Measurements from ENCODE around the gene VPS72. TPM values are rescaled to one million over a fixed set of nuclear protein-coding genes. Genes with fewer than 3 reads are reported as not detected.

The VPS72 gene
- total and polyA plus RNA-seq, 9 of the 15 experiments (the other 6 are each of a cell fraction or from before 2014, with no cell fraction given) = 7.2 to 131 (median 75.7) TPM

DNA sequence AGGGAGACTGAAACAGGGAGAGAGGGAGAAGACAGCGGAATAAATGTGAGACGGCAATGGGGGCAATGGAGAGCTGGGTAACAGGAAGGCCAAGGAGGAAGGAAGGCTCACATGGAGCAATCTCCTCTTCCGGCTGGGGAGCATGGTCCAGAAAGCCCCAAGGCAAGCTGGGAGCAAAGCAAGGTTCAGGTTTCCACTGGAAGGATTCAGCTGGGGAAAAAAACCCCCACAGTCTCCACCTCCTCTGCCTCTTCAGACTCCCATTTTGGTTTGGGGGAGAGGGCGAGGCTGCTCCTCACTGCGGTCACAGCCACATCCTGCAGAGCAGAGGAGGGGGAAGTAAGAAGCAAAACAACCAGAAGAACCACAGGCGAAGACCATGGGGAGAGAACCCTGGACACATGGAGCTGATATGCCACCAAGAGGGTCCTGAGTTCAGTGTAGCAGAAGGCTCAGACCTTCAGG lies 32.9 kb downstream of the VPS72 start:
- H2AFZ ChIP-seq (ENCODE audit: low read depth, low read length) = no peak overlapping the region
- FAIRE-seq (no peak), DNase-seq (ENCODE audit: extremely low read depth in 1 of 4, low spot score in 3 of 4) (no peak), ATAC-seq (peak; percentile 16; the same call in 2 of the 3 replicates)
- 41% methylated on average over 5 of the region's 6 CpGs for WGBS (ENCODE audit: insufficient coverage, low coverage, missing lambda C conversion rate)
- no peaks in the 10 kb centered on the region for H3K9me1 ChIP-seq (ENCODE audit: control insufficient read depth, insufficient read depth, low read length)
- POLR2A ChIA-PET = interaction anchor here (0.5 to 1.6 kb wide), 5 partner anchors 7 to 106 kb away, joined by 3 to 7 read pairs (median 3); no protein-coding TSS in a partner anchor
- no peaks in the 10 kb centered on the region; the same call in 1 of the 2 replicates for H4K20me1 ChIP-seq (replicated peaks; ENCODE audit: control insufficient read depth, insufficient read depth, low read length)
- no peaks in the 10 kb centered on the region for H3K27me3 ChIP-seq (ENCODE audit: control insufficient read depth in 2 of 2, insufficient read depth in 2 of 2, low read length in 2 of 2)
- BruUV-seq (replicated peaks) = no TSS peak
- TF ChIP-seq ELF1 (tag; IDR thresholded peaks at IDR 0.05) (no peak), RAD21 (CRISPR knock-in tag; conservative IDR thresholded peaks at IDR 0.05 in 1 of 2, IDR thresholded peaks at IDR 0.05 in 1 of 2) (0 out of 4 replicates have a peak, but pooled peaks of 1 of the 2 experiments have one; percentile 13), GABPA (tag; conservative IDR thresholded peaks at IDR 0.05; ENCODE audit: low read depth) (peak; percentile 37; the same call in 1 of the 2 replicates), MAZ (CRISPR knock-in tag; conservative IDR thresholded peaks at IDR 0.05 in 1 of 2, IDR thresholded peaks at IDR 0.05 in 1 of 2) (0 out of 4 replicates have a peak, but pooled peaks of 1 of the 2 experiments have one; percentile 44), ETV1 (tag; conservative IDR thresholded peaks at IDR 0.05; ENCODE audit: low read depth) (peak; percentile 59), ZNF444 (CRISPR knock-in tag; IDR thresholded peaks at IDR 0.05) (peak; percentile 76; the same call in 1 of the 2 replicates), ZNF699 (CRISPR knock-in tag; IDR thresholded peaks at IDR 0.05; ENCODE audit: insufficient replicate concordance) (no peak), STAT5B (CRISPR knock-in tag; IDR thresholded peaks at IDR 0.05) (no peak), DMBX1 (CRISPR knock-in tag; IDR thresholded peaks at IDR 0.05; ENCODE audit: borderline replicate concordance) (0 out of 2 replicates have a peak, but pooled peaks have one; percentile 15)
- TF ChIP-seq, protein P1, sequence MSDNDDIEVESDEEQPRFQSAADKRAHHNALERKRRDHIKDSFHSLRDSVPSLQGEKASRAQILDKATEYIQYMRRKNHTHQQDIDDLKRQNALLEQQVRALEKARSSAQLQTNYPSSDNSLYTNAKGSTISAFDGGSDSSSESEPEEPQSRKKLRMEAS (CRISPR knock-in tag; IDR thresholded peaks at IDR 0.05) = peak; percentile 25; the same call in 1 of the 2 replicates
- H3K79me2 ChIP-seq (ENCODE audit: control insufficient read depth, insufficient read depth, low read length) = no peaks in the 10 kb centered on the region
- peak overlapping the region; percentile 38; the same call in 1 of the 2 replicates for H3K4me2 ChIP-seq (ENCODE audit: insufficient read depth, low read length)
- H3K9me3 ChIP-seq (replicated peaks; ENCODE audit: control insufficient read depth, insufficient read depth, low read depth, low read length) = no peaks in the 10 kb centered on the region; the same call in 1 of the 2 replicates
- H3K36me3 ChIP-seq (ENCODE audit: control insufficient read depth, insufficient read depth, low read length) = peaks cover 27% of the 10 kb centered on the region; the same call in 2 of the 3 replicates
- intact Hi-C loops (cut with micrococcal nuclease) (no loop called here), in situ Hi-C loops (cut with MboI) (loop anchor here (5.0 kb wide), 2 partner anchors 65 to 140 kb away; no protein-coding TSS in a partner anchor)
- H3K27ac ChIP-seq (ENCODE audit: extremely low read depth, low read depth, low read length) = peak overlapping the region; percentile 10; the same call in 1 of the 3 replicates
- peaks cover 8 to 14% of the 10 kb centered on the region in 2 experiments; a peak in 4 of 5 replicates for H3K4me1 ChIP-seq (replicated peaks in 1 of 2; ENCODE audit: control insufficient read depth in 2 of 2, insufficient read depth in 2 of 2, low read length in 2 of 2)
- H3K9ac ChIP-seq (ENCODE audit: insufficient read depth in 1 of 2, low read depth in 2 of 2, low read length in 2 of 2) = peak overlapping the region; percentile 13 to 24; a peak in 3 of 4 replicates
- no peak overlapping the region for H3K4me3 ChIP-seq
- CTCF ChIA-PET (ENCODE audit: low intra/inter-chr PET ratio) = interaction anchor here (0.7 to 4.6 kb wide), 3 partner anchors 57 to 231 kb away, joined by 3 to 51 read pairs (median 23); partner anchors contain the start of gene SETDB1

Measured in K562 (cell line).